ENCODE data around the gene GUCY1A1. TPM values are rescaled to one million over a fixed set of nuclear protein-coding genes. Genes with fewer than 3 reads are reported as not detected.
A peak's percentile ranks its signal among the peaks of the same experiment; 100 is the strongest.

The GUCY1A1 gene
- total RNA-seq, 1 experiment from 2014 or later = 3.1 TPM

DNA sequence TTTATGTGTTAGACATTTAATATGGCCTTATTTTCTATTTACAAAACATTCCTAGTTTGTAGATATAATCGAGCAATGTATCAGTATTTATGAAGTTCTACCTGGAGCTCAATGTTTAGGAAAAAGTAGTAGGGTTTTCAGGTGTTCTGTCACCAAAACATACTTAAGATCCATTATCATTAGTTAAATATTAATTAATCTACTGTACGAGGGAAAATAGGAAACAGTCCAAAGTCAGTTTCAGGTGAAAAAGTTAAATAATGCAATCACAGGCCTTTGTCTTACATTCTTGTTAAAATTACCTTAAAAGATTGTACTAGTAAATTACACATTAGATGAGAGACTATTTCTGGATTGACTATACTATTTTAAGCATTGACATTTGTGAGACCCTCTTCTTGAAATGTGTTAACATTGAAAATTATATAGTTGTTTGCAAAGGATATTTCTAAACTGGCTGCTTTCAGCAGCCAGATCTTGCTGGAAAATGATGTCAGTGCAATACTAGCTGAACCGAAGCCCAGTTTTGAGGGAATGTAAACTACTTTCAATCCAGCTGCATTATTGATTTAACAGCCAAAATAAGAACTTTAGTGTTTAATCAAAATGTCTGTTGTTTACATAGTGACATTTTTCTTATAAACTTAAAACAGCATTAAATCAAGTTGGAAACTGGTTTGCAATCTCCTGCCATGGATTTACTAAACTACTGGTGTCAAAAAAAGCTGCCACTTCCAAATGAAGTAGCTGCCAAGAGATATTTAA, 111.5 kb downstream of the GUCY1A1 start:
- peak; percentile 46 for DNase-seq (ENCODE audit: low spot score)

DNA sequence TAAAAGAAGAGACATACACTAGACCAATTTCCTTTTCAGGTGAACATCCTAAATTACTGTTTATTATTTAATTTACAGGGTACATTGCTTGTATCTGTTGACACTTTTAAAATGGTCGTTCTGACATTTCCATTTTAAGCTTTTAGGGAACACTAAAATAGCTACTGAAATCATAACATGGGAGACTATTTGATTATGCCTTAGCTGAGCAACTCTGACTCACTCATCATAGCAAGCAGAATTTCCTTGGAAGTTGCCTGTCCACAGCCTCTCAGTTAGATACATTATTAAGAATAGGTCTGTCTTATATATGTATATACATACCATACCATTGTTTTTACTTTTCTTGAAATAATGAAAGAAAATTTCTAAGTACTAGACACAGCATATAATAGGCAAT, 114.1 kb downstream of the GUCY1A1 start:
- DNase-seq (ENCODE audit: low spot score) = no peak

DNA sequence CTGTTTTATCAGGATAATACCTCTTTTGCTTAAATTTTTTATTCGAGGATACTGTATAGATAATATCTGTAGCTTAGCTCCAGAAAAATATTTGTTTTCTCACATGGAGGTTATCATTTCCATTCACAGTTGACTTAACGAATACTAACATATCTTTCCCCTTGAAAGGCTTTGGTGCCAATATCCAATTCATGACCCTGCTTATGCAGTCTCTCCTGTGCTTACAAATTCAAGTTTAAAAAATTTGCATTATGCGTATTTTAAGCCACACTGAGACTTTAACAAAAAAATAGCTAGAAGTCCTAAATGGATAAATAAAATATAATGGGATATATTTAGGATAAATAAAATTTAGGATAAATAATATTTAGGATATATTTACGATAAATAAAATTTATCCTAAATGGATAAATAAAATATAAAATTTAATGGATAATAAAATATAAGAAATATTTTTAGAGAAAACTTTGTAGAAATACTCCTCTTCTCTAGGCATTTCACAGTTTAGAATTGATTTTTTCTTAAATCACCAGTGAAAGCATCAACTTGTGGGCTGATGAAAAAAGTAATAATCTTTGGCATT, 114.7 kb downstream of the GUCY1A1 start:
- DNase-seq (ENCODE audit: low spot score) = no peak

Other genes with a start within 250 kb of the GUCY1A1 start
- 10.4 and 13.0 TPM in 2 replicates for gene GUCY1B1, start 92.2 kb downstream of the GUCY1A1 start, total RNA-seq (2014; rRNA removed; shearing (Covaris generic))
- gene ASIC5, start 199.4 kb downstream of the GUCY1A1 start, total RNA-seq (2014; rRNA removed; shearing (Covaris generic)) = not detected in 2 replicates
- 3.2 and 6.2 TPM in 2 replicates for gene TDO2, start 236.8 kb downstream of the GUCY1A1 start, total RNA-seq (2014; rRNA removed; shearing (Covaris generic))

Data from H4 (cell line).